HG03565 (cell line): ENCODE results near the gene CRYBG3.

Source experiments
- ATAC-seq: cut with Tn5 transposase; IDR thresholded peaks from one replicate; pipeline ENCODE4 v1.9.1; 2021; ENCODE audit warnings: mild to moderate bottlenecking, moderate library complexity; ENCODE audit not compliant: unreplicated experiment

The CRYBG3 gene

GRCh38 chr3:97970956-97971620 lies 149.3 kb downstream of the CRYBG3 start:
- ATAC-seq, result no peak

- ATAC-seq, result peak; percentile 84
Observed at GRCh38 chr3:97971679-97972567, 150.1 kb downstream of the CRYBG3 start, which contains the start of gene RIOX2. Gene RIOX2 (minus strand): TSS chr3:97972431. CDS start chr3:97967593, 4,838 bp downstream.

GRCh38 chr3:97972976-97973375 lies 151.2 kb downstream of the CRYBG3 start:
- ATAC-seq, result no peak

GRCh38 chr3:97974996-97975395 lies 153.2 kb downstream of the CRYBG3 start:
- ATAC-seq, result no peak

- no peak for ATAC-seq
Observed at GRCh38 chr3:97975466-97975865, 153.7 kb downstream of the CRYBG3 start.

GRCh38 chr3:97979610-97980009 lies 157.8 kb downstream of the CRYBG3 start:
- no peak for ATAC-seq

GRCh38 chr3:97981886-97982285 lies 160.1 kb downstream of the CRYBG3 start:
- ATAC-seq, result no peak

GRCh38 chr3:97983933-97984491 lies 162.2 kb downstream of the CRYBG3 start:
- no peak for ATAC-seq

GRCh38 chr3:97987306-97987705 lies 165.5 kb downstream of the CRYBG3 start:
- ATAC-seq, result no peak

- no peak for ATAC-seq
Observed at GRCh38 chr3:97988784-97989568, 167.2 kb downstream of the CRYBG3 start.

- no peak for ATAC-seq
Observed at GRCh38 chr3:97990624-97991292, 168.9 kb downstream of the CRYBG3 start.

- no peak for ATAC-seq
Observed at GRCh38 chr3:97991293-97991682, 169.5 kb downstream of the CRYBG3 start.

GRCh38 chr3:97992547-97993173 lies 170.8 kb downstream of the CRYBG3 start:
- ATAC-seq, result no peak

- no peak for ATAC-seq
Observed at GRCh38 chr3:97993526-97993925, 171.7 kb downstream of the CRYBG3 start.

GRCh38 chr3:97994328-97994945 lies 172.6 kb downstream of the CRYBG3 start:
- ATAC-seq, result no peak
